C4-2B (cell line): Measurements from ENCODE around the gene ARHGAP26.

Experiments used
- H3K27ac ChIP-seq: fragments of 450-650 bp; 2 replicates; pipeline ENCODE4 v1.5.1; 2017
- ZFX ChIP-seq: fragments of 450-650 bp; IDR thresholded peaks from 2 replicates; pipeline ENCODE4 v1.6.1; 2017
- TF ChIP-seq, protein P1 (sequence below): fragments of 450-650 bp; conservative IDR thresholded peaks from 2 replicates; pipeline ENCODE4 v1.5.1; 2017; ENCODE audit warnings: mild to moderate bottlenecking

Gene ARHGAP26

GRCh38 chr5:142931896-142932686 is 161.9 kb downstream of the ARHGAP26 start:
- H3K27ac ChIP-seq = no peak overlapping the region

DNA sequence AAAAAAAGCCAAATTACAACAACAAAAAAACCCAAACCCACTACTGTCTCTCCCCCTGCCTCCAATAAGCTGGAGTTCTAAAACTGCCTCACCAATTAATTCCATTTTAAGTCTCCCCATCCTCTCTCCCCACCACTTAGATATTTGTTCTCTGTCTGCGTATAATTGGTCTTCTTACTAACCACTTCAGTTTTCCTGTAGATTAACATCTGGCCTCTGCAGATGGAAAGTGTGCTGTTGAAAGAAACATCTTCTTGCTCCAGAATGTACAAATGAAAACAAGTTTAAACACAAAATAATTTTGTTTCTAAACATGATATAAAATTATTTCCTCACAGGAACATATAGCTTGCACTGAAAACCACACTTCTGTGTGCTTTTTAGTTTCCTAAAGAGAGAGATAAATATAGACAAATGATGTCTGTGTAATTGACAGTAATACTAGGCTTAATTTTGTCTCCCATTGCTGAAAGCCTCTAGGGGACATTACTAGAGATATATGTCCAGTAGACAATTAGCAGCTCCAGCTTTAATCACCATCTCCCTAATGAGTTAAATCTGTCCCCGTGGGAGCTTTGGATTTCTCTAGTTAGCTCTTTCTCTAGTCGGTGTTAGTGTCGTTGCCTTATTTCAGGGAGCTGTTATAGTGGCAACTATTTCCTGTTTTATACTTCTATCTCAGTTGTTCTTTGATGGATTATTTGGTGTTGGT is 164.0 kb downstream of the ARHGAP26 start:
- no peak overlapping the region for H3K27ac ChIP-seq
- TF ChIP-seq, protein P1, sequence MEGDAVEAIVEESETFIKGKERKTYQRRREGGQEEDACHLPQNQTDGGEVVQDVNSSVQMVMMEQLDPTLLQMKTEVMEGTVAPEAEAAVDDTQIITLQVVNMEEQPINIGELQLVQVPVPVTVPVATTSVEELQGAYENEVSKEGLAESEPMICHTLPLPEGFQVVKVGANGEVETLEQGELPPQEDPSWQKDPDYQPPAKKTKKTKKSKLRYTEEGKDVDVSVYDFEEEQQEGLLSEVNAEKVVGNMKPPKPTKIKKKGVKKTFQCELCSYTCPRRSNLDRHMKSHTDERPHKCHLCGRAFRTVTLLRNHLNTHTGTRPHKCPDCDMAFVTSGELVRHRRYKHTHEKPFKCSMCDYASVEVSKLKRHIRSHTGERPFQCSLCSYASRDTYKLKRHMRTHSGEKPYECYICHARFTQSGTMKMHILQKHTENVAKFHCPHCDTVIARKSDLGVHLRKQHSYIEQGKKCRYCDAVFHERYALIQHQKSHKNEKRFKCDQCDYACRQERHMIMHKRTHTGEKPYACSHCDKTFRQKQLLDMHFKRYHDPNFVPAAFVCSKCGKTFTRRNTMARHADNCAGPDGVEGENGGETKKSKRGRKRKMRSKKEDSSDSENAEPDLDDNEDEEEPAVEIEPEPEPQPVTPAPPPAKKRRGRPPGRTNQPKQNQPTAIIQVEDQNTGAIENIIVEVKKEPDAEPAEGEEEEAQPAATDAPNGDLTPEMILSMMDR = no peak
- no peak for TF ChIP-seq ZFX

More at GRCh38 chr5:142931896-142932686, 161.9 kb downstream of the ARHGAP26 start:
- TF ChIP-seq, protein P1 = no peak
- no peak for TF ChIP-seq ZFX

DNA sequence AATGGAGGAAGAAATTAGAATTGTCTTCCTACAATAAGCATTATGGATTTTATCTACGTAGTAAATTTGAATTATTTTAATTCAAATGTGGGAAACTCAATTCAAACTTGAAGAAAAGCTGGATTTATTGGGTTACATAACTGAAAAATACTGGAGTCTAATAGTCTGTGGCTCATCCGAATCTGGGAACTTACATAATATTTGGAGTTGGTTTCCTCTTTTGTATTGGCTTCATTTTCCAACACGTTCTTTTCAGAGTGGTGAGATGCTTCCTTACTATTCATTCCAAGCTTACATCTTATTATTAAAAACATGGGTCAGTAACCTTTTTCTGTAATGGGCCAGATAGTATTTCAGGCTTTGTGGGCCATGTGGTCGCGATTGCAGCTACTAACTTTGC is 164.8 kb downstream of the ARHGAP26 start:
- TF ChIP-seq, protein P1 = no peak
- TF ChIP-seq ZFX = no peak
- no peak overlapping the region for H3K27ac ChIP-seq

DNA sequence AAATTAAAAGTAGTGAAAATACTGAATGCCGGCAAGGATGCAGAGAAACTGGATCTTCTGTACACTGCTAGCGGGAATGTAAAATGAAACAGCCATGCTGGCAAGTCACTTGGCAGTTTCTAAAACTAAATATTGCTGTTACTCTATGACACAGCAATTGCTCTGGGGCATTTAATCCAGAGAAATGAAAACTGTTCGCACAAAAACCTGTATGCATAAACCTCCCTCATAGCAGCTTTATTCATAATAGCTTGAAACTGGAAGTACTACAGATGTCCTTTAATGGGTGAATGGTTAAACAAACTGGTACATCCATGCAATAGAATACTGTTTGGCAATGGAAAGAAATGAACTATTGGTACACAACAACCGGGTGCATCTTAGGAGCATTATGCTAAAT is 167.2 kb downstream of the ARHGAP26 start:
- TF ChIP-seq, protein P1 = no peak
- TF ChIP-seq ZFX = no peak
- no peak overlapping the region for H3K27ac ChIP-seq

DNA sequence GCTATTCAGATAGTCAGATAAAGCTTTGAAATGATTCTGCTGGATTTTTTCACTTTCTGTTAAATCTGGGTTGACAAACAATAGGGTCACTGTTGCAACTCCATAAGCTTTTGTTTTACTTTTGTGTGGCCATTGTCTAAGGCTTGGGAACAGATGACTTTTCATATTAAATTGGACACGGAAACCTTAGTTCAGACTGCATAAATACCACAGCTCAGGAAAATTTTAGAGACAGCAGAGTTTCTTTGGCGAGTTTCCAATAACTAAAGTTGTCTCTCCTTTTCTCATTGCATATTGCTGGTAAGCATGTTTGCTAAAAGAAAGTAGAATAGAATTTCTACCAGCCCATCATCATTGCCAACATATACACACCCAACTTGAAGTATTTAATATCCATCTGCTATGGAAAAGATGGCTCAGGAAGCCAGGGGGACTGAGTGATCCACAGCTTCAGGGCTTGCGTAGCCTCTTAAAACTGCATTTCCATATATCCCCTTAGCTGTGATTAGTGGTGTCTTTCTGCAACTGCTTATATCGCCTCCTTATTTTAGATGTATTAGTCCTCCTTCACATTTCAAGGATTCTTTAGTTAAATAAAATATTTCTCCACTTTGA is 168.2 kb downstream of the ARHGAP26 start:
- no peak overlapping the region for H3K27ac ChIP-seq
- TF ChIP-seq ZFX = no peak
- TF ChIP-seq, protein P1 = no peak

DNA sequence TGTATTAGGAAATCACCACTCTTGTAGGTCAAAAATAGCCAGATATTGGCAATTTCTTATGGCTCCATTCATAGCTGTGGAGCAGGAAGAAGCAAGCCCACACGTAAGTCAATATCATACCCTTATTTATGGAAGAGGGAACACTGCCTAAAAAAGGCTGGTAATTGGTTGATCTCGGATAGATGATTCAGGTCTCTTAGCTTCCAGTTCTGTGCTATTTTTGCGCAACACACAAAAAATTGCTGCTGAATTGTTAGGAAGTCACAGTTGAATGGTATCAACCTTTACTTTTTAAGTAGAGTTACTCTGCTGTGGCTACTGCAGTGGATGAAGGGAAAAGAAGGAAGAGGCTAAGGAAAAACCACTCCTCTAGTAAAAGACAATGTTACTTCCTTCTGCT is 168.8 kb downstream of the ARHGAP26 start:
- no peak overlapping the region for H3K27ac ChIP-seq
- TF ChIP-seq ZFX = no peak
- TF ChIP-seq, protein P1 = no peak

- no peak for TF ChIP-seq ZFX
- TF ChIP-seq, protein P1 = no peak
- H3K27ac ChIP-seq = no peak overlapping the region
Measured at GRCh38 chr5:142939884-142940283, 169.7 kb downstream of the ARHGAP26 start.
